Measurements from ENCODE around the gene PARD3.

DNA sequence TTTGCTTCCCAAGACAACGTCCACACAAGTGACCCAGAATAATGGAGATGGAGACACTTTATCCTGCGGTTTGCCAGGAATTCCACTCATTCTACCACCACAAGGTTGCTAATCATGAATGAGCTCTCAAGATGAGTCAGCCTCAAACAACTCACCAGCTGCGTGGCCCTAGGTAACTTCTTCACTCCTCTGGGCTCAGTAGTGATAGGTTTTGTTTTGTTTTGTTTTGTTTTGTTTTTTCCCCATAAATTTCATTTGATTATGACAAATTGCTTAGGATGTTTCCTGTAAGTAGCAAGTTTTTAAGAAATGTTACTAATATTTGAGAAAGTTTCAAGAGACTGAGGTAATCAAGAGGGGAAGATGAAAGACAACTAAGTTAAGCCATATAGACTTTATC lies 286.8 kb downstream of the PARD3 start:
- TF ChIP-seq EP300 (IDR thresholded peaks at IDR 0.05) = no peak
- no peak for TF ChIP-seq CTCF (IDR thresholded peaks at IDR 0.05)
